CMK (cell line): Measurements from ENCODE around the gene IFI27.
"Not testable (repeated sequence)": the region's sequence is repeated elsewhere in the genome, so short reads cannot be mapped to it uniquely, and the experiment has no call there.

Experiments used
- DNase-seq: peaks from one replicate; pipeline ENCODE4 v3.0.0-alpha.2; 2010; ENCODE audit warnings: low read depth

IFI27 gene

DNA sequence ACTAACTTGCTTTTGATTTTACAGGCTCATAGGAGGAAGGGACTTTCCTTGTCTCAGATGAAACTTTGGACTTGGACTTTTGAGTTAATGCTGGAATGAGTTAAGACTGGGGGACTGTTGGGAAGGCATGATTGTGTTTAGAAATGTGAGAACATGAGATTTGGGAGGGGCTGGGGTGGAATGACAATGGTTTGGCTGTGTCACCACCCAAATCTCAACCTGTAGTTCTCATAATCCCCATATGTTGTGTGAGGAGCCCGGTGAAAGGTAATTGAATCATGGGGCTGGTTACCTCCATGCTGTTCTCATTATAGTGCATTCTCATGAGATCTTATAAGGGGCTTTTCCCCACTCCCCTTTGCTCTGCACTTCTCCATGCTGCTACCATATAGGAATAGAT is 45.6 kb downstream of the IFI27 start:
- not testable (repeated sequence) for DNase-seq

DNA sequence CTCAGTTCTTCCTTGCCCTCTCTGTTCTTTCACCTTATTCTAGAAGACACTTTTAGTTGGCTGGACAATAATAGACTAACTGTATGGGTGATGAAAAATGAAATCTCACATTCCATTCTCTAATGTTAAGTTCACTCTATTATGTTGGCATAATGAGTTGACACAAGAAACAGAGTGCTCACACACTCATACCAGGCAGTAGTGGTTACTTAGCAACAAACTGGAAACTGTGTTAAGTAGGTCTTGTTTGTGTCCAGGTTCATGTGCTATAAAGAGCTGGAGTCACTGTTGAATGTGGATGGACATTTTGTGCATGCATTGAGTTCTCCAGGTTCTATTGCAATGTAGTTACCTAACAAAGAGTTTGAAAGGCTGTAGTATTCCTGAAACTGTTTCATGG is 46.7 kb downstream of the IFI27 start:
- DNase-seq = no peak

DNA sequence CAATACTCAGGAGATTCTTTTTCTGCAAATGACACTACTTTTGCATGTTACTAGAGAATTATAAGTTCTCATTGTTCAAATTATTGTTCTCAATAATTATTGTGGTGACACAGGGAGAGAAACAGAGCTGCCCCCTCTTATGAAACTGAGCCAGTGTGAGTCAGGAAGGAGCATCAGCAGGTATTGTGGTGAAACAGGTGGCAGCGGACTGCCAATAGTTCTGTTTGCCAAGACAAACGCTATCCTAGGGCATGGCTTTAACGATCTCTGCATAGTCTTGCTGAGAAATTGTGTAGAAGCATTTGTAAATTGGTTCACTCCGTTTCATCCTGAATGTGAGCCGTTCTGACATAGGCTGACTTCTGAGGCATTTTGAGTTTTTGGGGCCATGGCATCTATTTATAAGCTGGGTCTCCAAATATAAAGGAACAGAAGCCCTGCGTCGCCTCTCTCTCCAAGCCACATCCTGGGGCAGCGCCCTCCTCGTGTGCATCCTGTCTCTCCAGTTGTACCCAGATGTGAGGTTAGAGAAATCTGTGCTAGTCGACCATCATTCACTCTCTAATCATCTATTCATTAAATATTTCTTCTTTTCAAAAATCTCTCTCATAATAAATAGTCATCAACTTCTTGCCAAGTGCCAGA is 47.8 kb downstream of the IFI27 start:
- DNase-seq = no peak

DNA sequence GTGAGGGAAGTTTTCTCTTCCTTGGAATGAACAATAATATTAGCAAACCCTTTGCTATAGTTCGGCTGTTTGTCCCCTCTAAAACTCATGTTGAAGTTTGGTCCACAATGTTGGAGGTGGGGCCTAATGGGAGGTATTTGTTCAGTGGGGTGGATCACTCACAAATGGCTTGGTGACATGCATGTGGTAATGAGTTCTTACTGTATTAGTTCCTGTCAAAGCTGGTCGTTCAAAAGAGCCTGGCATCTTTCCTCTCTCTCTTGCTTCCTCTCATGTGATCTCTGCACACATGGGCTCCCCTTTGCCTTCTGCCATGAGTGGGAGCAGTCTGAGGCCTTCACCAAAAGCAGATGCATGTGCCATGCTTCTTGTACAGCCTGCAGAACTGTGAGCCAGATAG is 50.5 kb downstream of the IFI27 start:
- no peak for DNase-seq

DNA sequence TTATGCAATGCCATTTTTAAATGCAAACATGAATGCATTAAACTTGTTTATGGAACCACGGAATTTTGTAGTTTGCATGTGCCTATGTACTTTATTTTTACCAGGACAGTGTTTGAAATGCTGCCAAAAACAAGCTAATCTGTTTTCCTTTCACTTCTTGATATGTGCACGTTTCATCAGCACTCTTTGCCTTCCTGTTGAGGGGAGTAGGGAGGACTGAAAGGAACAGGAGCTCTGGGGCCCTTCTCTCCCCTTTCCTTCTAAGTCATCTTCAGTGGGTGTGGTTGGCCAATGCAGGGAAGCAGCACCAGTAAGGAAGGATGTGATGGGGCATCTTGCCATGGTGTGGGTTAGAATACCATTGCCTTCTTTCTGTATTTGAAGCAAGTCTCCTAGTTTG is 51.4 kb downstream of the IFI27 start:
- no peak for DNase-seq

DNA sequence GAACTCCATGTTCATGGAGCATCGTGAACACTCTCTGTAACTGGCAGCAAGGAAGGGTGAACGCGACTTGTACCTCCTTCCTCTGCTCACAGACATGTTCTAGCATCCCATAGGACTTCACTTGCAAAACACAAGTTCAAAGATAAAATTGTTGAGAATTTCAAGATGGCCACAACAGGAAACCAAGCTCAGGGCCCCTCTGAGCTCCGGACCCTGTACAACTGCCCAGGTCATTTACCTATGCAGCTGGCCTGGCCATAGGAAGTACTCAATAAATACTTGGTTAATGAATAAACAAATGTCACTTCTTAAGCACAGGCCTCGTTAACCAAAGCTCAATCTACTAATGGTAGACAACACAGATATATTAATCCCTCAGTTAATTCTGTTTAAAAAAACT is 51.9 kb downstream of the IFI27 start:
- DNase-seq = no peak

DNA sequence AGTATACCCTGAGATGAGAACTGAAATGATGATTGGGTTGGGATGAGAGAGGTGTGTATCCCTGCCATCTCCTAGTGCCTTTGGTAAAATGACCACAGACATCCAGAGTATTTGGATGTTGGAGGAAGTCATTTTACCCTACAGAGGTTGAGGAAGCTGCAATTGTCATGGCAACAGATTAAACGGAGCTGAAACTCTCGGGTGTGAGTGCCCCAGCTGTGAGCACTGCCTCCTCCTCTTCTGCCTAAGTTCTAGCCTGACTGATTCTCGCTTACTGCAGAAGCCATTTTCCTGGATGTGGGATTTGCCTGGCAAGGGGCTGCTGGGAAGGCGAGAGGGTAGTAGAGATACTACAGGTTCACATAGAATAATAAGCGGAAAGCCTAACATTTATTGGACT is 53.3 kb downstream of the IFI27 start:
- DNase-seq = no peak

DNA sequence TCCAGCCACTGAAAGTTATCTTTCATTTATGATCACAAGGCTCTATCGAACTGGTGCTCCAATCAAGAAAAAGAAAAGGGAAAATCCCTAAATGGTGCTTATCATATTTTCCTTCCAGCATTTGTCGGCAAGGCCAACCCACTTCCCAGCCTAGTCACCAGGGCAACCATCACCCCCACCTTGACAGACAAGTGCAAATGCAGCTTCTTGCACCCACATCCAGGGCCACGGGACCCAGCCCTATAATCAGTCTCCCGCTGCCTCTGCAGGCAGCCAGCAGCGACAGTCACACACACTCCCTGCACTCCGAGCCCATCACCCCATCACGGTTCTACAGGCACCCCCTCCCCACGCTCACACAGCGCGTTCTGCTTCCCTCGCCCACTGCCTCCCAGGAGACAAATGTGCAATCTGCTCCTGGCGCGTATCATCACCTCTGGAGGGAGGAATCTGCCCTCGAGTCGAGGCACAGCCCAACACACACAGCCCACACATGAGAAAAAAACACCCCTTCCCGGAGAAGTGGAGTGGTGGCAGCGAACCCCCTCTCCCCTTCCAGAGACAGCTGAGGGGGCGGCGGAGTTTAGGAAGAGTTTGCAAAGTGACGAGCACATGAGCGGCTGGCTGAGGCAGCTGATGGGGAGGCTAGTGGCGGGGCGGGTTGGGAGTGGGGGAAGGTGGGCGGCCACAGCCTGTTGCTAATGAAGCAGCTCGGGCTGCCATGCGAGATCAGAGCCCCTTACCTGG is 54.3 kb downstream of the IFI27 start:
- no peak for DNase-seq

DNA sequence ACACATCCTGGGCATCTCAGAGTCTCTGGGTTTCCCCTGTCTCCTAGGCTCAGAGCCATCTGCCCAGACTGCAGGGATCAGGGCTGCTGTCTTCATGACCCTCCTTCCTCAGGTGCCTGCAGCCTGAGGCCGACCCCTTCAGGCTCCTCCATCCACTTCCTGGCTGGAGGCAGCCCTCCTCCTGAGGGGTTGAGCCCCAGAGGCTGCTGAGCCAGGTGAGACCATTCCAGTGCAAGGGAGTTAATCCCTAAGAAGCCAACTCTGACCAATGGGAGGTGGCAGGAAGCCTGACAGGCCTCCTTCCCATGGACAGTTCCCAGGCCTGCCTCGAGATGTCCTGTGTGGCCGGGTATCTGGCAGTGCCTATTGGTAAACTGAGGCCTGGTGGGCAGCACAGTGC is 55.2 kb downstream of the IFI27 start:
- DNase-seq = no peak
